GM12872 (cell line): ENCODE data around the gene ZCCHC2.

Experiments used
- TF ChIP-seq, protein P1 (sequence below): IDR thresholded peaks from 3 replicates; pipeline ENCODE4 v1.5.1; 2011; ENCODE audit warnings: low read depth, mild to moderate bottlenecking, low read length, moderate library complexity; ENCODE audit not compliant: insufficient read depth

ZCCHC2 gene

DNA sequence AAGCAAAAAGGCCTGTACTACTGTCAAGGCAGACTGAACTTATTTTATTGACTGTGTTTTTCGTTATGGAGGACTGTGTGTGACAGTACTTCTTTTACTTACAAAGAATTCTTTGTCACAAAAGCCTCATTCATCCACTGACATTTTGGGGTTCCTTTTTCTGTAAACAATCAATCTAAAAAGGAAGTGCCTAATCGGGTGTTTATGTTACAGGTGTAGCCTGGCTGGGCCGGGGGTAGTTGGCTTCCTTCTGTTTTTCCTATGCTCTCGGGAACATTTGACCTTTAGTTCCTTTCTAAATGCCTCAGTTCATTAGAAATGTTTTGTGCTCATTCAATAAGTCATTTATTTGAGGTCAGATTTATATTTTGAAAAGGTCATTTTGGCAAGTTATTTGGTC is 8.3 kb downstream of the ZCCHC2 start:
- TF ChIP-seq, protein P1, sequence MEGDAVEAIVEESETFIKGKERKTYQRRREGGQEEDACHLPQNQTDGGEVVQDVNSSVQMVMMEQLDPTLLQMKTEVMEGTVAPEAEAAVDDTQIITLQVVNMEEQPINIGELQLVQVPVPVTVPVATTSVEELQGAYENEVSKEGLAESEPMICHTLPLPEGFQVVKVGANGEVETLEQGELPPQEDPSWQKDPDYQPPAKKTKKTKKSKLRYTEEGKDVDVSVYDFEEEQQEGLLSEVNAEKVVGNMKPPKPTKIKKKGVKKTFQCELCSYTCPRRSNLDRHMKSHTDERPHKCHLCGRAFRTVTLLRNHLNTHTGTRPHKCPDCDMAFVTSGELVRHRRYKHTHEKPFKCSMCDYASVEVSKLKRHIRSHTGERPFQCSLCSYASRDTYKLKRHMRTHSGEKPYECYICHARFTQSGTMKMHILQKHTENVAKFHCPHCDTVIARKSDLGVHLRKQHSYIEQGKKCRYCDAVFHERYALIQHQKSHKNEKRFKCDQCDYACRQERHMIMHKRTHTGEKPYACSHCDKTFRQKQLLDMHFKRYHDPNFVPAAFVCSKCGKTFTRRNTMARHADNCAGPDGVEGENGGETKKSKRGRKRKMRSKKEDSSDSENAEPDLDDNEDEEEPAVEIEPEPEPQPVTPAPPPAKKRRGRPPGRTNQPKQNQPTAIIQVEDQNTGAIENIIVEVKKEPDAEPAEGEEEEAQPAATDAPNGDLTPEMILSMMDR = no peak

DNA sequence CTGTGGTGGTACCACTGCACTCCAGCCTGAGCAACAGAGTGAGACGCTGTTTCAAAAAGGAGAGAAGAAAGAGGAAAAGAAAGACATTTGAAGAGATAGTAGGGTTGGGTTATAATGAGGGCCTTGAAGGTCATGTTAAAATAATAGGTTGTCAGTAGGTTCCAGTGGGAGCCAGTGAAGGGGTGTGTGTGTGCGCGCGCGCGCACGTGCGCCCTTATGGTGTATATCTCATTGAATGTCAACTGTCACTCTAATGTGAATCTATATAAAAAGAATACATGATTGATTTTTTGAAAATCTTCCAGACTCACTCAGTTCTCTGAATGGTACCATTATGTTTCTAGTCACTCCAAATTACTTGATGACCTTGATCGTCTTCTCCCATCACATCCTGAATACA is 9.1 kb downstream of the ZCCHC2 start:
- TF ChIP-seq, protein P1 = no peak

- TF ChIP-seq, protein P1 = no peak
Measured at GRCh38 chr18:62536005-62536404, 13.2 kb downstream of the ZCCHC2 start.

DNA sequence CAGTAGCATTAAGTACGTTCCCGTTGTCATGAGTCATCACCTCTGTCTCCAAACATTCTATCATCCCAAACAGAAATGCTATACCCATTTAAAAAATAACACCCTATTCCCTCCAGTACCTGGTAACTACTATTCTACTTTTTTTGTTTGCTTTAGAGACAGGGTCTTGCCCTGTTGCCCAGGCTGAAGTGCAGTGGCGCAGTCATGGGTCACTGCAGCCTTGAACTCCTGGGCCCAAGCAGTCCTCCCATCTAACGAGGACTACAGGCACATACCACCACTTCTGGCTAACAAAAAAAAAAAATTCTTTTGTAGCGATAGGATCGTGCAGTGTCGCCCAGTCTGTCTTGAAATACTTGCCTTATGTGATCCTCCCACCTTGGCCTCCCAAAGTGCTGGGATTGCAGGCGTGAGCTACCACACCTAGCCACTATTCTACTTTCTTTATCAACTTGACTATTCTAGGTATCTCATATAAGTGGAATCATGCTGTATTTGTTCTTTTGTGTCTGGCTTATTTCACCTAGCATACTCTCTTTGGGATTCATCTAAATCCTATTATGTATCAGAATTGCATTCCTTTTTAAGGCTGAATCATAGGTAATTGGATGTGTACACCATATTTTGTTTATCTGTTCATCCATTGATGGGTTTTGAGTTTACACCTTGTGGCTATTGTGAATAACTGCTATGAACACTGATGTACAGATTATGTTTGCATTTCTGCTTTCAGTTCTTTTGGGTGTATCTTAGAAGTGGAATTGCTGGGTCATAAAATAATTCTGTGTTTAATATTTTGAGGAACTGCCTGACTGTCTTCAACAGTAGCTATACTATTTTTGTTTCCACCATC is 14.4 kb downstream of the ZCCHC2 start:
- TF ChIP-seq, protein P1 = no peak

- TF ChIP-seq, protein P1 = no peak
Measured at GRCh38 chr18:62537946-62538345, 15.1 kb downstream of the ZCCHC2 start.

- TF ChIP-seq, protein P1 = no peak
Measured at GRCh38 chr18:62538881-62539280, 16.1 kb downstream of the ZCCHC2 start.

DNA sequence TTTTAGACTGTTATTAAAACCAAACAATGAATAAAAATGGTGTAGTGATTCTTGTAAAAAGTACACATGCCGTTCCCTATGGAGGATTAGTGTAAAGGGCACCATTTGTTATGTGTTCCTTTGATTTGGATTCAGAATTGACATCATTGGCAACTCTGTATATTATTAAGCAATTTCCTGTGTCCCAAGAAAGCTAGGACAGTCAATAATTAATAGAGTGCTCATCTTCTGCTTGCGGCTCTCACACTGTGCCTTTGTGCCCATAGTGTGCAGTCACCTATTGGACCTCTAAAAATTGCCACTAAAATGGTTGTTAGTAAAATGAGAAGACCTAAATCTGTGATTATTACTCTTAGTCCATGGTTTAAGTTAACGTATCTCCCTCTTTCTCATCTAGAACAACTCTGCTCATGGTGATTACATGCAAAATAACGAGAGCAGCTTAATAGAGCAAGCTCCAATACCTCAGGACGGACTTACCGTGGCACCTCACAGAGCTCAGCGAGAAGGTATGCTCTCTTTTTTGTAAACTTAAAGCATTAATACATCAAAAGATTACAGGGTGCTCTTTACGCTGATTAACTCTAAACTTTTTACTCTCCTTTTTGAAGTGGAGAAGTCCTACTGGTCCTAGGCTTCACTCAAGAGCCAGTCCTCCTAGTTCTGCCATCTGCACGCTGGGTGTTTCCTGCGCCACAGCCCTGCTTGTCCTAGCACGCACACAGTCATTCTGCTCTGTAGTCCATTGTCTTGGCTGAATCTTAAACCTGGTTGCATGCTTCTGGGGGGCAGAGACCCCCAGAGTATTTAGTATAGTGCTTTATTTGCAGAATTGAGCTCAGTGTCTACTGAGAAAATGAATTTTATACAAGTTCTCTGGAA is 16.7 kb downstream of the ZCCHC2 start:
- TF ChIP-seq, protein P1 = no peak
